NCI-H2227 treated with DMSO at 0.1 percent for 48 hours (cell line): Measurements from ENCODE around the gene ARID4A.
"Not testable (repeated sequence)": the region's sequence is repeated elsewhere in the genome, so short reads cannot be mapped to it uniquely, and the experiment has no call there.

Experiments used
- DNase-seq: peaks from one replicate; lab custom pipeline; 2025; lab: John Stamatoyannopoulos, UW

ARID4A gene

DNA sequence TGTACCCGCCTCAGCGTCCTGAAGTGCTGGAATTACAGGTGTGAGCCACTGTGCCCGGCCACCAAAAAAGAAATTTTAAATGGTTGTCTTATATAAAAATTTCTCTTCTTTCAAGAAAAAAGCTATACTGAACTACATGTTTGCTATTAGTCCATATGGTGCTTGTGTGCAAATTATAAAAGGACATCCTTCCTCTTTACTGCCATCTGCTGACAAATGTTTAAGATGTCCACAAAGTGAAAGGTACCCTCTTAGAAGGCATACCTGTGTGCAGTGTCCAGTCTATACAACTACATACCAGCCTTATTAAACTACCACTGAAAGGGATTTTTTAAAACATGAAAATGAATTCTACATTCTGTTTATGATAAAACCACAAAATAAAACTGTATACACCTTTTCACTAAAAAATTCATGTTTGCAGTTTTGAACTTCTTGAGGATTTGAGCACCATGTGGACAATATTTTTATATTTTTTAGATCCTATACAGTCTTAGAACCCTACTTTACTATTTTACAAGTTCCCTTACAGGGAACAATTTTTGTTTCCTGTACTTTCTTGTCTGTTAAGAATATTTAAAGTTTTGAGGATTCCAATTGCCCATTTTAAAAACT lies 64.5 kb downstream of the ARID4A start:
- peak; percentile 30 for DNase-seq

DNA sequence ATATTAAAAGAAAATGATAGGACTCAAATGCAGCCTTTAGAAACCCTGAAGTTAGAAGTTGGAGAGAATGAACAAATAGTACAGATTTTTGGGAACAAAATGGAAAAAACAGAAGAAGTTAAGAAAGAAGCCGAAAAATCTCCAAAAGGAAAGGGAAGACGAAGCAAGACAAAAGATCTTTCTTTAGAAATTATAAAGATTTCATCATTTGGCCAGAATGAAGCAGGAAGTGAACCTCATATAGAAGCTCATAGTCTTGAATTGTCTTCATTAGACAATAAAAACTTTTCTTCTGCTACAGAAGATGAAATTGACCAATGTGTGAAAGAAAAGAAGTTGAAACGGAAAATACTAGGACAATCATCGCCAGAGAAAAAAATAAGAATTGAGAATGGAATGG lies 66.0 kb downstream of the ARID4A start:
- DNase-seq = no peak

DNA sequence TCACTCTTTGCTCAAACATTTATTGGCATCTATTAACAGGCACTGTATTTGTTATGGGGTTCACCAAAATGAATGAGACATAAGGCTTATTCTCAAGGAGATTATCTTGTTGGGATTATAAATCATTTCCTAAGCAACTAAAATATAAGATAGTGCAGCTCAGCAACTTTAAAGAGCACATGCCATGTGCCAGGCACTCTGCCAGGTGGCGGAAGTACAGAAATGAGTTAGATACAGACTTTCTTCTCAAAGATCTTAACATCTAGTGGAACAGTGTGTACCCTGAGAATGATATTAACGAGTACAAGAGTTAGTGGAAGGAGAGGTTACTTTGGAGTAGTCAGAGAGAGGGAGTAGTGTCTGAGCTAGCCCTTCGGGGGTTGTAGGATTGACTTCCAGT lies 68.9 kb downstream of the ARID4A start:
- no peak for DNase-seq

DNA sequence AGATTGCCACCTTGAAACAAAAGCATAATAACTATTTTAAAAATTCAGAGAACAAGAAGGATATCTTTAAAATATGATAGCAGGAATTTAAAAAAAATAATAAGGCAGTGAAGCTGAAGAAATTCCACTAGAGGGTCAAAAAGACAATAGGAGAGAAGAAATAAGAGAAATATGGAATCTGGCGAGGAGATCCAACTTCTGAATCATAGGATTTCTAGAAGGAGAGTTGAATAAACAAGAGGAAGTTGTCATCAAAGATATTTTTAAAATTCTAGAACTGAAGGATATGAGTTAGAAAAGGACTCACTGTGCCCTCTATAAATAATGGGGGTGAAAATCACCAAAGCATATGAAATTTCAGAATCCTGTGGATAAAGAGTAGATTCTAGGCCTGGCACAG lies 70.6 kb downstream of the ARID4A start:
- DNase-seq = no peak

DNA sequence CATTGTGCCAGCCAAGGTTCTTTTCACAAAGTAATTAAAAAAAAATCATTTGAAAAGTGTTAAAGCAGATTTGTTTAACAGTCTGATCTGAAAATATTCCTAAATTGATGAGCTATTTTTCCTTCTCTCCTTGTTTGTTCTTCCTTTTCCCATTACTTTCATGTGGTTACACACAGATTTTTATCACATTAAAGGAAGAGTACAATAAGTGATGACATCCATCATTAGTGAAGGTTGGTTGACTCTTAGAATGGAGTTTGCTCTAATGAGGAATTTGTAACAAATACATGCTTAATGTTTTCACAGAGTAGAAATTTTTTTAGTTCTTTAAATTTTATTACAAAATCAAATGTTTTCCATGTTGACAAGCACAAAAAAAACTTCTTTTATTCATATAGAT lies 78.4 kb downstream of the ARID4A start:
- DNase-seq = no peak

DNA sequence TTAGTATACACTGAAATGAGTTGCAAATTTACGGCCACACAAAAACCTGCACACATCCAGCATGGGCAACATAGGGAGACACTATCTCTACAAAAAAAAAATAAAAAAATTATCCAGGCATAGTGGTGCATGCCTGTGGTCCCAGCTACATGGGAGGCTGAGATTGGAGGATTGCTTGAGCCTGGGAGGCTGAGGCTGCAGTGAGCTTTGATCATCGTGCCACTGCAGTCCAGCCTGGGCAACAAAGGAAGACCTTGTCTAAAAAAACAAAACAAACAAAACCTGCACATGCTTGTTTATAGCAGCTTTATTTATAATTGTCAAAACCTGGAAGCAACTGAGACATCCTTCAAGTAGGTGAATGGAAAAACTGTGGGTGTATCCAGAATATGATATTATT lies 92.5 kb downstream of the ARID4A start:
- no peak for DNase-seq

DNA sequence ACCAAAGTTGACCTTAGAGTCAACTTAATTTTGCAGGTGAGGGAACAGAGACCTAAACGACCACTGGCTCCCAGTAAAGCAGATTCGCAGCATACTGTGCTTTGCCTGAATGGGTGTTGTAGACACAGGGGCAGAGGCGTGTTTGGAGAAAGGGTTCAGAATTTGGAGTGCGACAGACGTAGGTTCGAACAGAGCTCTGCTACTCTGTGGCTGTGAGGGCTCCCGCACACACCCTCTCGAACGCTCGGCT lies 97.1 kb downstream of the ARID4A start:
- no peak for DNase-seq

DNA sequence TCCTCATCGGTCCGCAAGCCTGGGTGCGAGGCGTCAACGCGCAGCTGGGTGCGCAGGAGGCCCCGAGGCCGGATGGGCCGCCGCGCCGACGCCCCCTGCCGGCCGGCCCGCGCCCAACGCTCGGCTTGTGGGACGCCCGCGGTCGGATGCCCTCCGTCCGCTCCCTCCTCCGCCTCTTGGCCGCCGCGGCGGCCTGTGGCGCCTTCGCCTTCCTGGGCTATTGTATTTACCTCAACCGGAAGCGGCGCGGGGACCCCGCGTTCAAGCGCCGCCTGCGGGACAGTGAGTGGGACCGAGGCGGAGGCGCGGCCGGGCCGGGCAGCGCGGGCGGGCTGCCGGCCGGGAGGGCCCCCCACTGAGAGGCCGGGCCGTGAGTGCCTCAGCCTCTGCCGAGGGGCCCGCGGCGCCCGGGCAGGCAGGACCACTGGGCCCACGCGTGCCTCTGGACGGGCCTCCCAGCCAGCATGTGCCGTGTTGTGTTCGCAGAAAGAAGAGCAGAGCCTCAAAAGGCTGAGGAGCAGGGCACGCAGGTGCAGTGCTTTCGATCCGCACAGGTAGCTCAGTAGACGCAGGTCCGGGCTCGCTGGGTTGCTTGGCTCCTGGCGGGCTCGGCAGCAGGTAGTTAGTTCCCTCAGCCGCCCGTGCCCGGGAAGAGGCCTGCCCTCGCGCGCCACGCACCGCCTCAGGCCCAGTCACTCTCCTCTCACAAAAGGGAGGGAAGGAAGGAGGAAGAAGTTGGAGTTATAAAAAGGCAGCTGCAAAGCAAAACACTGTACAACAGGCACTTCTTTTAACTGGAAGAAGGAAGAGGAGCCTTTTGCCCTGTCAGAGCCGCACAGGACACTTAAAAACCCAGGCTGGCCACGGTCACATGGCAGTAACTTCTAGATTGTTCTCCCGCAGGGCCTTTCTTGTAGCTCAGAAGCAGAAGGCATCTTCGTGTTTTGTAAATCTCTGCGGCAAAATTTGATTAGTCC lies 97.7 kb downstream of the ARID4A start, which contains the start of gene TOMM20L:
TSS of gene TOMM20L (plus strand) at position 119 of the 977 bp plus-strand sequence. CDS start at position 147, 28 bp downstream.
- DNase-seq = peak; percentile 38

DNA sequence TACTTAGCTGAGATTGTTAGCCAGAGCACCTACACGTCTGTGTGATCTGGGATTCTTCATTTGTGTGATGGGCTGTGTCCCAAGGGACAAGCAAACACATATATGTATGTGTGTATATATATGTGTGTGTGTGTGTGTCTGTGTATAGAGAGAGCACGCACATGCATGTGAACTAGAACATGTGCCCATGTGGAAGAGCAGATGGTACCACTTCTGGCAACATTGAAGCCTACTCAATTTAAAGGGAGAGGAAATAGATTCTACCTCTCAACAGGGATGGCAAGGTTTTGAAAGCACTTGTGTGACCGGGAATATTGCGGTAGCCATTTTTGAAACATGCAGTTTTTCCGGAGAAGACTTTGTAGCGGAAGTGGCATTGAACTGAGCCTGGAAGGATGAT lies 98.8 kb downstream of the ARID4A start:
- no peak for DNase-seq

DNA sequence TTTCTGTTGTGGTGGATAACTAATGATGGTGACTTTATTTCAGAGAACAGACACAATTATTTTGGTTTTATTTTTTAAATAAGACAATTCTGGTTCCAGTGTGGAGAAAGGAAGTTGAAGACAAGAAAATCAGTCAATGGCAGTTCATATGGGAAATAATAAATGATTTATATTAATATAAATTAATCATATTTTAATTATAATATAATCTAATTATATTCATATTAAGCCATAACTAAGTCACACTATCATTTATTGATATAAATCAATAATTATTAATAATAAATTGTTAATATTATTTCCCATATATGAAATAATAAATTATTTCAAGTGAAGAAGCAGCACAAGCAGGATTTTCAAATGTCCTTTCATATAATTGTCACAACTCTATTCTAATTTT lies 100.1 kb downstream of the ARID4A start:
- no peak for DNase-seq

DNA sequence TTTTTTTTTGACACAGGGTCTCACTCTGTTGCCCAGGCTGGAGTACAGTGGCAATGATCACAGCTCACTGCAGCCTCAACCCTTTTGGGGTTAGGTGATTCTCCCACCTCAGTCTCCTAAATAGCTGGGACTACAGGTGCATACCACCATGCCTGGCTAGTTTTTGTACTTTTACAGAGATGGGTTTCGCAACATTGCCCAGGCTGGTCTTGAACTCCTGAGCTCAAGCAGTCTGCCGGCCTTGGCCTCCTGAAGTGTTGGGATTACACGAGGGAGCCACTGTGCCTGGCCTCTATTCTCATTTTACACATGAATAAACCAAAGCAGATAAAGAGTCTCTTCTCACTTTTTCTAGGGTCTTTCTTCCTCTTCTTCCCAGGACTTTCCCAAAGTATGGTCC lies 100.5 kb downstream of the ARID4A start:
- no peak for DNase-seq

DNA sequence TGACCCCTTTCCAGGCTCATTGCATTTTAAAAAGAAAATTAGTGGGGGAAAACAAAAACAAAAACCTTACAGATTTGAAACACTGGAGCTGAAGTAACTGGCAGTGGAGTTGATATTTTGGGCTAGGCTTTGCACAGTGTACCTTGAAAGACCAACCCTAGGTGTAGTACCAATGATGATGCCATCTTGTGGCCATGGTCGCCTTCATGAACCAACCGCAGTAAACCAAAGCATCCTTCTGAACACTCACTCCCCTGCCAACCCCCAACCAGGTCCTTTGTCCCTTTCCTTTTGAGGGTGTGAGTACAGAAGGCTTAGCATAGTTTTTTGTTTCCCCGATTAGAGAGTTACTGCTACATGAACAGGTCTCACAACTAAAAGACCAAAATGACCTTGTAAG lies 103.2 kb downstream of the ARID4A start:
- DNase-seq = no peak

DNA sequence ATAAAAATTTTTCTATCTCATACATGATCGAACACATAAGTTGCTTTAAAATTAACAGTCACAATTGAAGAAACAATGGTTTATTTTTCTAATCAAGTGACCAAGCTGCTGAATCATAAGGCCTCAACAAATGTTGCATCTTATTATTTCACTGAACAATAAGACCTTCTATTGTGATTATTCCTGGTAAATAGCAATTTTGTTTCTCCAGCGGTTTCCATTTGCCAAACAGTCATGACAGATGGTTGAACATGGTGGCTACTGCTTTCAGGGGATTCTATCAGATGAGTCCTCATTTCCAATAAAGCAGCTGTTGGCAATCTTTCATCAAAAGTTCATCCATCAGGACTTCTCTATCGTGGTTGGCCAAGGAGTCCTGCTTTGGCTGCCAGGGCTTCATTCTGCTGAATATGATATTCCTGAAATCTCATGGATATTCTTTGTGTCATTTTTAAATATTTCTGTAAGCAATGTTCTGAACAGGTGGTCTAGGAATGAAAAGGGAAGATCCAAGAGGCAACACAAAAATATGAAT lies 110.4 kb downstream of the ARID4A start:
- no peak for DNase-seq

DNA sequence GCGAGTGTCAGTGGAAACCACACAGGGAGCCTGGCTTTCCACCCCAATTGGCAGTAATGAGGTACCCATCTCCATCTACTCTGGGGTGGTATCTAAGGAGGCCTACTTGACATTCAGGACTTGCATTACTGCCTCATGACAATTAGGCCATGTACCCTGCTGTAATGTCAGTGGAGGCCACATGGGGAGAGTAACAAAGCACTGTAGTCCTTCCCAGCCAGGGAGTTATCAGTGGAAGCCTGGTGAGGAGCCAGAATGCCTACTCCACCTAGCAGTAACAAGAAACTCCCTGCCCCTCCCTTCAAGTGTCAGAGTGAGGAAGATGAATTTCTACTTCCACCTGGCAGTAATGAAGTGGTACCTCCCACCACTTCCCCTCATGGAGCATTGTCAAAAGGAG lies 116.5 kb downstream of the ARID4A start:
- no peak for DNase-seq

DNA sequence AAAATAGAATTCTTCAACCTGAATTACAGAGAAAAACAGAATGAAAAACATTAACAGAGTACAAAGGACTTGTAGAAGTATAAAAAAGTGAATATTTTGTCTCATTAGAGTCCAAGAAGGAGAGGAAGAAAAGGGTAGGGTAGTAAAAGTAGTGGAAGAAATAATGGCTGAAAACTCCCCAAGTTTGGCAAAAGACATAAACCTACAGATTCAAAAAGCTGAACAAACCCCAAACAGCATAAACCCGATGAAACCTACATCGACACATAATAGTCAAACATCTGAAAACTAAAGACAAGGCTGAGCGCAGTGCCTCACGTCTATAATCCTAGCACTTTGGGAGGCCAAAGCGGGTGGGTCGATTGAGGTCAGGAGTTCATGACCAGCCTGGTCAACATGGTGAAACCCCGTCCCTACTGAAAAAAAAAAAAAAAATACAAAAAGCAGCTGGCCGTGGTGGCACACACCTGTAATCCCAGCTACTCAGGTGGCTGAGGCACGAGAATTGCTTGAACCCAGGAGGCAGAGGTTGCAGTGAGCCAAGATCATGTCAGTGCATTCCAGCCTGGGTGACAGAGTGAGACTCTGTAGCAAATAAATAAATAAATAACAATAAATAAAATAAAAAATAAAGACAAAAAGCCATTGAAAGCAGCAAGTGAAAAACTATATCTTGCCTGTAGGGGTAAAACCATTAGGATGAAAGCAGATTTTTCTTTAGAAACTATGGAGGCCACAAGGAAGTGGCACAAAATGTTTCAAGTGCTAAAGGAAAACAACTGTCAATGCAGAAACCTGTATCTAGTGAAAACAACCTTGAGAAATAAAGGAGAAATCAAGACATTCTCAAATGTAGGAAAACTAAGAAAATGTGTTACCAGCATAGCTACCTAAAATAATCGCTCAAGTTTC lies 117.5 kb downstream of the ARID4A start:
- no peak for DNase-seq

DNA sequence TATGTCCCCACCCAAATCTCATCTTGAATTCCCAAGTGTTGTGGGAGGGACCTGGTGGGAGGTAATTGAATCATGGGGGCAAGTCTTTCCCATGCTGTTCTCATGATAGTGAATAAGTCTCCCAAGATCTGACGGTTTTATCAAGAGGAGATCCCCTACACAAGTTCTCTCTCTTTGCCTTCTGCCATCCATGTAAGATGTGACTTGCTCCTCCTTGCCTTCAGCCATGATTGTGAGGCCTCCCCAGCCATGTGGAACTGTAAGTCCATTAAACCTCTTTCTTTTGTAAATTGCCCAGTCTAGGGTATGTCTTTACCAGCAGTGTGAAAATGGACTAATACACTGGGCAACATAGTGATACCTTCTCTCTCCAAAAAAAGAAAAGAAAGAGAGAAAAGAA lies 118.6 kb downstream of the ARID4A start:
- not testable (repeated sequence) for DNase-seq
